CD4-positive, alpha-beta T cell treated with Interleukin-4 for 4 hours (primary cell): Measurements from ENCODE around the gene TMEM141.
"Not testable (repeated sequence)": the region's sequence is repeated elsewhere in the genome, so short reads cannot be mapped to it uniquely, and the experiment has no call there.

Source experiments
- DNase-seq: peaks from one replicate; pipeline ENCODE4 v3.0.0-alpha.2; 2020

The TMEM141 gene

DNA sequence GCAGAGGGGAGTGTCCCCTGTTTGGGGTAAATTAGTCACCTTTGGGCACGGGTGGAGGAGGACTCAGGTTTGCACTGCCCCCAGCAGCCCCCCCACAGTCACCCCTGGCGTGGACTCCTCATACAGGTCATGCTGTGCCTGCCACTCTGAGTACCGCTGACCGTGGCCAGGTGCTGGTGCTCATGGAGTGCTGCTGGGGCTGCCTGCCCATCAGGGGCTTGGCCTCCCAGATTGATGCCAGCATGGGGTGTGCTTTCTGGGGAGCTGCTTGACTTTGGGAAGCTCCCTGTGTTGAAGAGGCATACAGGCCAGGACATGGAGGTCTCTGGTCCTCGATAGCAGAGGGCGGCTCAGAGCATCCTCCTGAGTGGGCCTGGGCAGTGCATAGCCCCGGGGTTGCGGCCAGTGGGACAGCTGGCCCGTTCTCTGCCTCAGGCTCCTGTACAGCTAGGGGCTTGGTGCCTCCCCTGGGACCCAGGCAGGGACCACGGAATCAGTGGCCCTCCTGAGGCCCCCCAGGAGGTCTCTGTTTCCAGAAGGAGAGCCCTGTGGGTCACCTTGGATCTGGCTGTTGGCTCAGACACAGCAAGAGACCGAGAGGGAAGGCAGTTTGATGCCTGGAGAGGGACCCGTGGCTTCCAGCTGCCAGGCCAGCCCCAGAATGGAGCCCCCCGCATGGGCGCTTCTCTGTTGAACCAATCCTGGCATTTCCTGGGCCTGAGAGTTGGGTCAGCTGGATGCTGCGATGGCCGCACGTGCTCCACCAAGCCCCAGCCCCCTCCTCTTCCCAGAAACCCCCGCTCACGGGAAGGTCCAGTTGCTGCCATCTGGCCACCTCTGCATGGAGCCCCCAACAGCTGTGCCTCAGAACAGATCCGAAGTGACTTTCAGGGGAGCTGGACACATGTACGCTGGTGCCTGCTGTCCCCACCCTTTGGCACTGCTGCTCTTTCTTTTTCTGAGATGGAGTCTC lies 45.1 kb downstream of the TMEM141 start:
- no peak for DNase-seq

DNA sequence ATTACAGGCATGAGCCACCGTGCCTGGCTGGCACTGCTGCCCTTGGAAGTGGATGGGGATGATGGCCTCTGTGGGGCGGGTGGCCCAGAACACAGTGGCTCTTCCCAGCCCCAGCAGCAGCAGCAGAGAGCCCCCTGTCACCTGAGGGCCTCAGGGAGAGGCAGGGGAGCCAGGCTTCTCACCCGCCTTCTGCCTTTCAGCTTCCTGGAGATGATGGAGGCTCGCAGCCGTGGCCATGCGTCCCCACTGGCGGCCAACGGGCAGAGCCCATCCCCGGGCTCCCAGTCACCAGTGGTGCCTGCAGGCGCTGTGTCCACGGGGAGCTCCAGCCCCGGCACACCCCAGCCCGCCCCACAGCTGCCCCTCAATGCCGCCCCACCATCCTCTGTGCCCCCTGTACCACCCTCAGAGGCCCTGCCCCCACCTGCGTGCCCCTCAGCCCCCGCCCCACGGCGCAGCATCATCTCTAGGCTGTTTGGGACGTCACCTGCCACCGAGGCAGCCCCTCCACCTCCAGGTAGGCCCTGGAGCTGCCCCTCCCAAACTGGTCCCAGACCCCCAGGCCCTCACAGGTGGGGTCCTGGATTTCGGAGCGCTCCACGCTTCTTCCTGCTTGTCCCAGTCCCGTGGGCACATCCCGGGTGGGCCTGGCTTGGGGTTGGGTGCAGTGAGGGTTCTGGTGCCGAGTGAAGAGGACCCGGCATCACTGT lies 46.2 kb downstream of the TMEM141 start:
- DNase-seq = no peak

DNA sequence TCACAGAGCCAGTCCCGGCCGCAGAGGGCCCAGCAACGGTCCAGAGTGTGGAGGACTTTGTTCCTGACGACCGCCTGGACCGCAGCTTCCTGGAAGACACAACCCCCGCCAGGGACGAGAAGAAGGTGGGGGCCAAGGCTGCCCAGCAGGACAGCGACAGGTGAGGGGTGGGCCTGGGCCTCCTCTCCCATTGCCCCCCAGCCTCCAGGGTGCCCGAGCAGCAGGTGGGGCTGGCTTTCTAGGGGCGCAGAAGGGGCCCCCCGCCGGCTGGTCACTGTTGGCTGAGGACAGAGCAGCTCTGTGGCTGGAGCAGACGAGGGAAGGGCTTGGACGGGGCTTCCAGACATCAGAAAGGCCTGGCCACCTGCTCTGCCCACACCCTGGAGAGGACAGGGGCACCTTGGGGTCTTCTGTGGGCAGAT lies 46.7 kb downstream of the TMEM141 start:
- not testable (repeated sequence) for DNase-seq

DNA sequence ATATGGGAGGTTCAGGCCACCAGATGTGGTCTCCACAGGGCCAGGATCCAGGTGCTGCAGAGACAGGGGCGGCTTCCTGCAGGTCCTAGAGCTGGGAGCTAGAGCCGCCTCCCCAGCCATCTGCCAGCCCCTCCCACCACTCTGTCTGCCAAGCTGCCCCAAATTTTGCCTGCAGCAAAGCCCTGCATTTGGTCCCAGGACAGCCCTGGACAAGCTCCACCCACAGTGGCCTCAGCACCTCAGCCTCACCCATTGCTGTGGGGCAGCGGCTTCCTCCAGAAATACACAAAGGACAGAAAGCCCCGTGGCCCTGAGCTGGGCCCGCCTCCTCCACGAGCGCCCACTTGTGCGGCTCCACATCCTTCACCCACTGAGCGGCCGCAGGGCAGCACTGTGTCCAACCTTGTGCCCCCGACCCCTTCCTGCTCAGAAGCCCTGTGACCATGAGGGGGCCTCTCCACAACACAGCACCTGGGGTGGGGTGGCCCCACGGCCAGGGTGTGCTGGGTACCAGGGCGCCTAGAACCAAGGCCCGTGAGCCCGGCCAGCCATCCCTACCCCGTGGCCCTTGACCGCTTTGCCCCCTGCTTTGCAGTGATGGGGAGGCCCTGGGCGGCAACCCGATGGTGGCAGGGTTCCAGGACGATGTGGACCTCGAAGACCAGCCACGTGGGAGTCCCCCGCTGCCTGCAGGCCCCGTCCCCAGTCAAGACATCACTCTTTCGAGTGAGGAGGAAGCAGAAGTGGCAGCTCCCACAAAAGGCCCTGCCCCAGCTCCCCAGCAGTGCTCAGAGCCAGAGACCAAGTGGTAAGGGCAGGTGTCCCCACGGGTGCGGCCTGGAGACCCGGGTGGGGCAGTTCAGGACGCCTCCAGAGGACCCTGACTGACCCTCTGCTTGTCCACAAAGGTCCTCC lies 47.4 kb downstream of the TMEM141 start:
- no peak for DNase-seq

DNA sequence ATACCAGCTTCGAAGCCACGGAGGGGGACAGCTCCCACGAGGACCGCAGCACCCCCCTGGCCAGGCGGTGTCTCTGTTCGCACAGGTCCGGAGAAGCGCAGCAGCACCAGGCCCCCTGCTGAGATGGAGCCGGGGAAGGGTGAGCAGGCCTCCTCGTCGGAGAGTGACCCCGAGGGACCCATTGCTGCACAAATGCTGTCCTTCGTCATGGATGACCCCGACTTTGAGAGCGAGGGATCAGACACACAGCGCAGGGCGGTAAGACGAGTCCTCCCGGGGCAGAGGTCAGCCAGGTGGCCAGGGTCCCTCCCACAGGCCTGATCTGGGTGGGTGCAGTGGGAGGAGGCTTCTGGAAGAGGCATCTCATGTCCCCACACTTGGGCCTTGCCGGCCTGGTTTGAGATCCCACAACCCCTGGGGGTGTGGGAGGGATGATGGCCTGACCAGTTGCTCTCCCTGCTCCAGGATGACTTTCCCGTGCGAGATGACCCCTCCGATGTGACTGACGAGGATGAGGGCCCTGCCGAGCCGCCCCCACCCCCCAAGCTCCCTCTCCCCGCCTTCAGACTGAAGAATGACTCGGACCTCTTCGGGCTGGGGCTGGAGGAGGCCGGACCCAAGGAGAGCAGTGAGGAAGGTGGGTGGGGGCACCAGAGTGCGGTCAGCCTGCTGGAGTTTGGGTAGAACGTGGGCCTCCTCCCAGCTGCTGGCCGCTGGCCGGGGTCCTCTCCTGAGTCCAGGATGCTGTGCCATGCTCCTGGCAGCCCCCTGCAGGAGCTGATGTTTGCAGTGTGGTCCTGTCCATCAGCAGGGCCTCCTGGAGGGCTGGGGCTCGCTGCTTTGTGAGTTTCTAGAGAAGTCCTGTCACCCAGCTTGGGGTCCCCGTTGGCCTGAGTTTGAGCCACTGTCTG lies 48.3 kb downstream of the TMEM141 start:
- DNase-seq = no peak

DNA sequence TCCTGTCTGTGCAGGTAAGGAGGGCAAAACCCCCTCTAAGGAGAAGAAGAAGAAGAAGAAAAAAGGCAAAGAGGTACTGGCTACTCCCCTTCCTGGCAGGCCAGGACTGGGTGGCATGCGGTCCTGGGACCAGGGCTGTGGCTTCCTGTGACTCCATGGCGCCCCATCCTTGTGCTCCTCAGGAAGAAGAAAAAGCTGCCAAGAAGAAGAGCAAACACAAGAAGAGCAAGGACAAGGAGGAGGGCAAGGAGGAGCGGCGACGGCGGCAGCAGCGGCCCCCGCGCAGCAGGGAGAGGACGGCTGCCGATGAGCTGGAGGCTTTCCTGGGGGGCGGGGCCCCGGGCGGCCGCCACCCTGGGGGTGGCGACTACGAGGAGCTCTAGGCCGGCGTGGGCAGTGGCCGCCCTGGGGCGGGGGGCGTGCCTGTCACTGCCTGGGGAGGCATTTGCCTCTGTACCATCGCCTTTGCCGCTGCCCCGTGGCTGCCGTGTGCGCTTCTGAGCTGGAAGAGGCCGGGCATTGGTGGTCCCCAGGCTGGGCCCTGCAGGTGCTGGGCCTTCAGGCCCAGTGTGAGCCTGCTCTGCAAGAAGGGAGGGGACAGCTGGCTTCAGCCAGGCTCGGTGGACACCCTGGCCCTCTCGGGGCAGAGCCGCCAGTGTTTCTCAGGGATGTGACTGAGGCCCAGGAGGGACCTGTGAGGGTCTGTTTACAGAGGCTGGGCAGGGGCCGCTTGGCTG lies 49.2 kb downstream of the TMEM141 start:
- DNase-seq = no peak

DNA sequence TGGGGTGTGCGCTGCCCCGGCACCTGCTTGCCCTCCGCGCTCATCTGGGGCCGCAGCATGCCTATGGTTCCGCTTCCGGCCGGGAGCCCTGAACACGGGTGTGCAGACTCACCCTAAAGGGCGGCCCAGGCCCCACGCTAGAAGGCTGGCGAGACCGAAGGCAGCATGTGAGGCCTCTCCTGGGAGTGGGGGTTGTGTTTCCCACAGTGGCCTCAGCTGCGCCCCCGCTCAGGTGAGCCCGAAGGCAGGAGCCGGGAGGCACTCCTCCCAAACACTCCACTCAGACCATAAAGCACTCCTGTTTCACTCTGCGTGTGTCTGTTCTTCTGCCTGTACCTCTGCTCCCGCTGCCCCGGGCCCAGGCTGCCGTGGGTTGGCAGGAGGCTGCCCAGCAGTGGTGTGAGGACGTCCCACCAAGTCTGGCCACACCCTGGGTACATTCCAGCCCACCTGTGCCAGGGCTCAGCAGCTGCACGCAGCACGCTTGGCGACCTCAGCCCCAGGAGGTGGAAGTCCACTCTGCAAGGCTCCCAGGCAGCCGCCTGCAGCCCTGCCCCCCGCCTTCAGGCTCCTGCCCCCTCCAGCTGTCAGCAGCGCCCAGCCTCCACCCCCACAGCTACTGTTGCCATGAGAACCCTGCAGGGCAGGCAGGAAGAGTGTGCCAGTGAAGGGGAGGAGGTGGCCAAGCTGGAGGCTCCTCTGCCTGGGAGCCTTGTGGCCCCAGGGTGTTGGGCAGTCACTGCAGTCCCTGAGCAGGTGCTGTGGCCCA lies 49.9 kb downstream of the TMEM141 start:
- DNase-seq = no peak

DNA sequence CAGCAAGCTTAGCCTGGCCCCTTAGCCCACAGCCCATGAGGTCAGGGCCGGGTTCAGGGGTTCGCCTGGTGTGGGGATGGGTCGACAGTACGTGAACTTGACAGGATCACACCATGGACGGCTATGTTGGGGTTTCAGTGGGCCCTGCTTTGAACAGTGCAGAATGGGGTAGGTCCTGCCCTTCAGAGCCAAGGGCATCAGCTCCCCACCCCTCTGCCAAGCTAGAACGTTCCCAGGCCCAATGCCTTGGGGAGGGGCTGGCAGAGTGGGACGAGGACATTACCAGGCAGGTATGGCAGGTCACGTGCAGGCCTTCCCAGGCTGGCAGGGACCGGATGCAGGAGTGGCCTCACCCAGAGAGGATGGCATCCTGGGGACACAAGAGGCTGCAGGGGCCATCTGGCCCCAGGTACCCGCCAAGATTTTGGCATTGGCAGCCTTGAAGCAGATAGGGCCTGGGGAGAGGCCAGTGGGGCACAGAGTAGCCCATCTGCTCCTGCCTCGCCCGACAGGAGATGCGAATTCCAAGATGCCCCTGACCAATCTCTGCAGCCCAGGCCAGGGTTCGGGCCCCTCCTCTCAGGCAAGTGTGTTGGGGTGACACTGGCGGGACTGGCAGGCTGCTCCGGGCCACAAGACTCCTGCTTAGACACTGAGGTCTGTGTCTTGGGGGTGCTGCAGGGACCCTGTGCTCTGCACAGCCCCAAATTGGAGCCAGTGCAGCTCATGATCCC lies 50.7 kb downstream of the TMEM141 start:
- DNase-seq = not testable (repeated sequence)

DNA sequence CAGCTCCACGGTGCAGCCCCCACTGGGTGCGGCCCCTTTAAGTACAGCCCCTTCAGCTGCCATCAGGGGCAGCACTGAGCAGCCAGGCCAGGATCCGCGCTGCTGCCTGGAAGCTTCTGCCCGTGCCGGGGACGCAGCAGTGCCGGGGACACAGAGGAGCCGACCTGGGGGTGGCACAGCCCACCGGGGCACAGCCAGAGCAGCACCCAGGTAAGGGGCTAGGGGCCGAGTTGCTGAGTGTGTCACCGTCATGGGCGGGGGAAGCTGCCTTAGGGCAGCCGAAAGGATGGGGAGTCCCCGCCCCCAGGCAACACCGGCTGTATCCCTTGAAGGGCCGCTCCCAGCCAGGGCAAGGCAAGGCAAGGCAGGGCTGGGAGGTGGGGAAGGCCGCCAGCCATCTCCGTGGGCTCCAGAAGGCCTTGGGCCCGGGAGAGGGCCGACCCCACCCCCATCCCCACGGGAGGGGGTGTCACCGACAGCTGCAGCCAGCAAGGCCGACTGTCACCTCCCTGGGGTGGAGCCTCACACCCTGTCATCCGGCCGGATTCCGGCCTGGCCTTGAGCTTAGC lies 51.3 kb downstream of the TMEM141 start, which contains the start of gene AJM1:
Gene AJM1 (plus strand): TSS at position 99 of the 569 bp plus-strand sequence. CDS start 1,937 bp downstream, outside the sequence.
- DNase-seq = peak; percentile 78
